GM03348 (cell line): ENCODE data around the gene SERPING1.

Source experiments
- DNase-seq: peaks from one replicate; pipeline ENCODE4 v3.0.0; 2012; ENCODE audit warnings: low spot score

SERPING1 gene

GRCh38 chr11:57597461-57597915 lies at the start of gene SERPING1:
TSS of gene SERPING1 (plus strand) at chr11:57597685. CDS start at chr11:57598271, 586 bp downstream.
- peak; percentile 78 for DNase-seq

- no peak for DNase-seq
These were observed 49.6 kb upstream of the SERPING1 start for GRCh38 chr11:57547854-57548377.

- no peak for DNase-seq
These were observed 47.5 kb upstream of the SERPING1 start for GRCh38 chr11:57549983-57550382.

GRCh38 chr11:57551941-57552340 lies 45.5 kb upstream of the SERPING1 start:
- no peak for DNase-seq

GRCh38 chr11:57552479-57552878 lies 45.0 kb upstream of the SERPING1 start:
- no peak for DNase-seq

GRCh38 chr11:57555393-57555792 lies 42.1 kb upstream of the SERPING1 start:
- DNase-seq = no peak

- DNase-seq = no peak
These were observed 41.4 kb upstream of the SERPING1 start for GRCh38 chr11:57556041-57556440.

GRCh38 chr11:57560146-57560545 lies 37.3 kb upstream of the SERPING1 start:
- DNase-seq = no peak

GRCh38 chr11:57562596-57562995 lies 34.9 kb upstream of the SERPING1 start:
- DNase-seq = no peak

- peak; percentile 63 for DNase-seq
These were observed 31.2 kb upstream of the SERPING1 start for GRCh38 chr11:57566005-57566904.

GRCh38 chr11:57566905-57567514 lies 30.5 kb upstream of the SERPING1 start:
- peak; percentile 29 for DNase-seq

GRCh38 chr11:57567515-57568329 lies 29.8 kb upstream of the SERPING1 start, which contains the start of gene UBE2L6:
TSS of gene UBE2L6 (minus strand) at chr11:57567672. CDS start at chr11:57567611, 61 bp downstream.
- DNase-seq = peak; percentile 91

GRCh38 chr11:57568330-57568766 lies 29.1 kb upstream of the SERPING1 start:
- DNase-seq = no peak

- DNase-seq = no peak
These were observed 25.9 kb upstream of the SERPING1 start for GRCh38 chr11:57571606-57572005.

GRCh38 chr11:57574061-57574460 lies 23.4 kb upstream of the SERPING1 start:
- DNase-seq = no peak

- no peak for DNase-seq
These were observed 13.1 kb upstream of the SERPING1 start for GRCh38 chr11:57584341-57584740.

- no peak for DNase-seq
These were observed 12.2 kb upstream of the SERPING1 start for GRCh38 chr11:57585301-57585700.

- DNase-seq = no peak
These were observed 10.7 kb upstream of the SERPING1 start for GRCh38 chr11:57586711-57587245.

- DNase-seq = no peak
These were observed 9.3 kb upstream of the SERPING1 start for GRCh38 chr11:57588046-57588710.

- no peak for DNase-seq
These were observed 1.1 kb upstream of the SERPING1 start for GRCh38 chr11:57596266-57596885.
